MM.1S (cell line): ENCODE data around the gene PDZD11.
A peak's percentile ranks its signal among the peaks of the same experiment; 100 is the strongest.

Experiments
- DNase-seq: peaks from one replicate; pipeline ENCODE4 v3.0.0-alpha.2; 2015
- H2AFZ ChIP-seq: fragments of 300-600 bp; sonication (generic); 2 replicates; pipeline ENCODE4 v1.6.0; 2016; ENCODE audit warnings: antibody characterized with exemption, low read length
- H3F3A ChIP-seq: fragments of 300-600 bp; sonication (generic); 2 replicates; pipeline ENCODE4 v1.6.1; 2016; ENCODE audit warnings: mild to moderate bottlenecking, antibody characterized with exemption, low read length, moderate library complexity, mixed read lengths; ENCODE audit not compliant: insufficient read depth
- H3K27ac ChIP-seq: fragments of 300-600 bp; sonication (generic); 2 replicates; pipeline ENCODE4 v1.5.1; 2016; ENCODE audit warnings: mild to moderate bottlenecking, low read length
- H3K27me3 ChIP-seq: fragments of 300-600 bp; sonication (generic); replicated peaks from 2 replicates; pipeline ENCODE4 v1.6.0; 2016; ENCODE audit warnings: low read length; ENCODE audit not compliant: insufficient read depth
- H3K36me3 ChIP-seq: fragments of 300-600 bp; sonication (generic); replicated peaks from 2 replicates; pipeline ENCODE4 v1.6.1; 2016; ENCODE audit warnings: mild to moderate bottlenecking, low read length, mixed read lengths; ENCODE audit not compliant: insufficient read depth
- H3K4me1 ChIP-seq: fragments of 300-600 bp; sonication (generic); 2 replicates; pipeline ENCODE4 v1.6.1; 2016; ENCODE audit warnings: low read length, mixed read lengths
- H3K4me2 ChIP-seq: fragments of 300-600 bp; sonication (generic); 2 replicates; pipeline ENCODE4 v1.6.0; 2016; ENCODE audit warnings: low read depth, low read length
- H3K4me3 ChIP-seq: fragments of 300-600 bp; sonication (generic); 2 replicates; pipeline ENCODE4 v1.5.1; 2016; ENCODE audit warnings: low read length, mixed read lengths
- H3K79me2 ChIP-seq: fragments of 300-600 bp; sonication (generic); 2 replicates; pipeline ENCODE4 v1.6.1; 2016; ENCODE audit warnings: mixed run types, low read length, mixed read lengths
- H3K9ac ChIP-seq: fragments of 300-600 bp; sonication (generic); 2 replicates; pipeline ENCODE4 v1.6.1; 2016; ENCODE audit warnings: low read length, mixed read lengths
- H3K9me2 ChIP-seq: fragments of 300-600 bp; sonication (generic); replicated peaks from 2 replicates; pipeline ENCODE4 v1.6.1; 2016; ENCODE audit warnings: mild to moderate bottlenecking, low read length, mixed read lengths; ENCODE audit not compliant: insufficient read depth
- H3K9me3 ChIP-seq: fragments of 300-600 bp; sonication (generic); replicated peaks from 2 replicates; pipeline ENCODE4 v1.6.1; 2016; ENCODE audit warnings: mild to moderate bottlenecking, low read length, mixed read lengths; ENCODE audit not compliant: insufficient read depth
- H4K20me1 ChIP-seq: fragments of 300-600 bp; sonication (generic); 2 replicates; pipeline ENCODE4 v1.6.1; 2016; ENCODE audit warnings: mild to moderate bottlenecking, low read length, moderate library complexity, mixed read lengths; ENCODE audit not compliant: insufficient read depth
- CTCF ChIP-seq: fragments of 300-600 bp; sonication (generic); IDR thresholded peaks from 2 replicates; pipeline ENCODE4 v1.5.1; 2016; ENCODE audit warnings: antibody characterized with exemption, low read length, mixed read lengths
- EZH2 ChIP-seq: fragments of 300-600 bp; sonication (generic); optimal IDR thresholded peaks from 2 replicates; pipeline ENCODE3; 2017; ENCODE audit warnings: low read depth, mild to moderate bottlenecking, antibody characterized with exemption, low read length, mixed read lengths
- EZH2phosphoT487 ChIP-seq: fragments of 300-600 bp; sonication (generic); IDR thresholded peaks from 2 replicates; pipeline ENCODE4 v1.6.1; 2018; ENCODE audit warnings: antibody characterized with exemption, low read length

Gene PDZD11

GRCh38 chrX:70293621-70294020 lies 3.9 kb upstream of the PDZD11 start:
- Histone ChIP-seq H4K20me1 (no peaks in the 10 kb centered on the region), H3K9me3 (no peaks in the 10 kb centered on the region), H3F3A (0 out of 2 replicates have a peak, but pooled peaks cover 3% of the 10 kb centered on the region), H2AFZ (no peak overlapping the region), H3K4me1 (0 out of 2 replicates have a peak, but pooled peaks cover 3% of the 10 kb centered on the region), H3K4me3 (no peak overlapping the region), H3K36me3 (no peaks in the 10 kb centered on the region), H3K4me2 (no peak overlapping the region), H3K27ac (no peak overlapping the region), H3K9me2 (no peaks in the 10 kb centered on the region), H3K9ac (no peak overlapping the region), H3K27me3 (no peaks in the 10 kb centered on the region), H3K79me2 (peaks cover 50% of the 10 kb centered on the region)
- no peak for DNase-seq
- no peak for TF ChIP-seq EZH2
- TF ChIP-seq CTCF: no peak
- no peak for TF ChIP-seq EZH2phosphoT487

DNA sequence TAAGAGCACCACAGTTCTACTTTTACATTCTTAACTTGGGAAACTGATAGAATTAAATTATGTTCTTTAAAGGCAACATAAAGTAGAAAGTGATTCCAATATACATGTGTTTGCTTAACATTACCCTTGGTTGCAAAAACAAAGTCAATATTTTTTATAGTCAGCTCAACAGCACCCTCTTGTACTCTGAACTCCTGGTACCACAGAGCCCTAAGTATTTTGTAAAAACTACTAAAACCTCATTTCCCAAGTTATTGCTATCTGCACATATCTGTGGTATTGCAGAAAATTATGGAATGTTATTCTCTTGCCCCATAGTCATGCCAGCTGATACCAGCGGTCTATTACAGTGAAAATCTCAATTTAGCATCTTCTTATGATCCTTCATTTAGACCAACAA lies 3.1 kb upstream of the PDZD11 start:
- 0 out of 2 replicates have a peak, but pooled peaks cover 3% of the 10 kb centered on the region for H3F3A ChIP-seq
- no peak overlapping the region for H3K4me3 ChIP-seq
- H3K27ac ChIP-seq: no peak overlapping the region
- H3K9ac ChIP-seq: no peak overlapping the region
- no peaks in the 10 kb centered on the region for H3K36me3 ChIP-seq
- no peak overlapping the region for H2AFZ ChIP-seq
- H3K4me2 ChIP-seq: 0 out of 2 replicates have a peak overlapping the region, but pooled peaks have one; percentile 15
- H3K9me2 ChIP-seq: no peaks in the 10 kb centered on the region
- H3K9me3 ChIP-seq: no peaks in the 10 kb centered on the region
- peaks cover 50% of the 10 kb centered on the region for H3K79me2 ChIP-seq
- no peak for DNase-seq
- TF ChIP-seq CTCF (no peak), EZH2phosphoT487 (no peak), EZH2 (no peak)
- H4K20me1 ChIP-seq: no peaks in the 10 kb centered on the region
- H3K4me1 ChIP-seq: 0 out of 2 replicates have a peak, but pooled peaks cover 3% of the 10 kb centered on the region
- H3K27me3 ChIP-seq: no peaks in the 10 kb centered on the region

- H3K79me2 ChIP-seq: peaks cover 39% of the 10 kb centered on the region
- DNase-seq: no peak
Observed at GRCh38 chrX:70289168-70289792, 447 bp downstream of the PDZD11 start.

More at GRCh38 chrX:70289168-70289792, 447 bp downstream of the PDZD11 start:
- H3F3A ChIP-seq: 0 out of 2 replicates have a peak, but pooled peaks cover 3% of the 10 kb centered on the region
- 0 out of 2 replicates have a peak overlapping the region, but pooled peaks have one; percentile 3 for H3K27ac ChIP-seq
- H3K27me3 ChIP-seq: no peaks in the 10 kb centered on the region
- H3K4me2 ChIP-seq: peak overlapping the region; percentile 67
- no peak for TF ChIP-seq EZH2phosphoT487
- no peak for TF ChIP-seq EZH2
- no peak for TF ChIP-seq CTCF
- peak overlapping the region; percentile 51 for H3K9ac ChIP-seq
- 0 out of 2 replicates have a peak, but pooled peaks cover 3% of the 10 kb centered on the region for H3K4me1 ChIP-seq
- no peaks in the 10 kb centered on the region for H3K9me3 ChIP-seq
- peak overlapping the region; percentile 62 for H2AFZ ChIP-seq
- H4K20me1 ChIP-seq: no peaks in the 10 kb centered on the region
- no peaks in the 10 kb centered on the region for H3K36me3 ChIP-seq
- H3K9me2 ChIP-seq: no peaks in the 10 kb centered on the region
- H3K4me3 ChIP-seq: peak overlapping the region; percentile 65
